PFSK-1 (cell line): ENCODE data around the gene TRIM6.

ENCODE experiments used
- FOXP2 ChIP-seq: optimal IDR thresholded peaks from 2 replicates; pipeline ENCODE3; 2011; ENCODE audit warnings: borderline replicate concordance, control low read depth, inconsistent platforms; ENCODE audit not compliant: insufficient read depth; ENCODE audit errors: extremely low read length, extremely low read depth
- TF ChIP-seq, protein P1 (sequence below), 2 experiments: IDR thresholded peaks; 2 replicates each; pipeline versions ENCODE4 v1.6.1 to v1.8.0; 2011 to 2012; ENCODE audit warnings: low read depth in 2 of 2, low read length in 2 of 2, control low read depth in 1 of 2, inconsistent platforms in 1 of 2, mild to moderate bottlenecking in 1 of 2, moderate library complexity in 1 of 2; ENCODE audit not compliant: insufficient read depth in 1 of 2

DNA sequence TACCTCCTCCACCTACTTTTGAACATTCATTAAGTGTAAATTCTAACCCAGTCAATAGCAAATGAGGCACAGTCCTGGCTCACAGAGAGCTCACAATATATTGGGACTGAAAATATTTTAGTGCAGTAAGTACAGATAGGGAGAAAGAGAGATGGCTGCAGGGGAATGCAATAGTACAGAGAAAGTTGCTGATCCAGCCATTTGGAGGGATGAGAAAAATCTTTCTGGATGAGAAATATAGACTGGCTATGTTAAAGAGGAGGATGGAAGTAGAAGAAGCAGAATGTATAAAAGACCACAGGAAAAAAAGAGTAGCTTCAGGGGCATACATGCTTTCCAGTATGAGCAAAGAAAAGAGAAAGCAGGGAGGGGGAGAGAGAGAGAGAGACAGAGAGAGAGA, 19.3 kb upstream of the TRIM6 start:
- no peak for TF ChIP-seq FOXP2
- TF ChIP-seq, protein P1, sequence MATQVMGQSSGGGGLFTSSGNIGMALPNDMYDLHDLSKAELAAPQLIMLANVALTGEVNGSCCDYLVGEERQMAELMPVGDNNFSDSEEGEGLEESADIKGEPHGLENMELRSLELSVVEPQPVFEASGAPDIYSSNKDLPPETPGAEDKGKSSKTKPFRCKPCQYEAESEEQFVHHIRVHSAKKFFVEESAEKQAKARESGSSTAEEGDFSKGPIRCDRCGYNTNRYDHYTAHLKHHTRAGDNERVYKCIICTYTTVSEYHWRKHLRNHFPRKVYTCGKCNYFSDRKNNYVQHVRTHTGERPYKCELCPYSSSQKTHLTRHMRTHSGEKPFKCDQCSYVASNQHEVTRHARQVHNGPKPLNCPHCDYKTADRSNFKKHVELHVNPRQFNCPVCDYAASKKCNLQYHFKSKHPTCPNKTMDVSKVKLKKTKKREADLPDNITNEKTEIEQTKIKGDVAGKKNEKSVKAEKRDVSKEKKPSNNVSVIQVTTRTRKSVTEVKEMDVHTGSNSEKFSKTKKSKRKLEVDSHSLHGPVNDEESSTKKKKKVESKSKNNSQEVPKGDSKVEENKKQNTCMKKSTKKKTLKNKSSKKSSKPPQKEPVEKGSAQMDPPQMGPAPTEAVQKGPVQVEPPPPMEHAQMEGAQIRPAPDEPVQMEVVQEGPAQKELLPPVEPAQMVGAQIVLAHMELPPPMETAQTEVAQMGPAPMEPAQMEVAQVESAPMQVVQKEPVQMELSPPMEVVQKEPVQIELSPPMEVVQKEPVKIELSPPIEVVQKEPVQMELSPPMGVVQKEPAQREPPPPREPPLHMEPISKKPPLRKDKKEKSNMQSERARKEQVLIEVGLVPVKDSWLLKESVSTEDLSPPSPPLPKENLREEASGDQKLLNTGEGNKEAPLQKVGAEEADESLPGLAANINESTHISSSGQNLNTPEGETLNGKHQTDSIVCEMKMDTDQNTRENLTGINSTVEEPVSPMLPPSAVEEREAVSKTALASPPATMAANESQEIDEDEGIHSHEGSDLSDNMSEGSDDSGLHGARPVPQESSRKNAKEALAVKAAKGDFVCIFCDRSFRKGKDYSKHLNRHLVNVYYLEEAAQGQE (IDR thresholded peaks at IDR 0.05; ENCODE audit: insufficient read depth in 1 of 2, low read depth in 2 of 2, low read length in 2 of 2): no peak
